Parathyroid adenoma (tissue), 2 donors: ENCODE measurements around the gene C2orf76.

Experiments used
- H2AFZ ChIP-seq: fragments of 300-600 bp; sonication (generic); one replicate; pipeline ENCODE4 v1.7.0; 2017; ENCODE audit warnings: antibody characterized with exemption, mild to moderate bottlenecking
- H3K27ac ChIP-seq: fragments of 300-600 bp; sonication (generic); one replicate; pipeline ENCODE4 v1.7.0; 2017
- H3K27me3 ChIP-seq: fragments of 300-600 bp; sonication (generic); one replicate; pipeline ENCODE4 v1.7.0; 2017; ENCODE audit warnings: low read length; ENCODE audit not compliant: control insufficient read depth, insufficient read depth
- H3K36me3 ChIP-seq: fragments of 300-600 bp; sonication (generic); one replicate; pipeline ENCODE4 v1.7.0; 2017; ENCODE audit warnings: low read length; ENCODE audit not compliant: control insufficient read depth, insufficient read depth
- H3K4me1 ChIP-seq: fragments of 300-600 bp; sonication (generic); one replicate; pipeline ENCODE4 v1.7.0; 2017; ENCODE audit warnings: control low read depth
- H3K4me2 ChIP-seq: fragments of 300-600 bp; sonication (generic); one replicate; pipeline ENCODE4 v1.7.0; 2017; ENCODE audit warnings: low read length
- H3K4me3 ChIP-seq: fragments of 300-600 bp; sonication (generic); one replicate; pipeline ENCODE4 v1.7.0; 2017; ENCODE audit warnings: low read depth, low read length
- H3K79me2 ChIP-seq: fragments of 300-600 bp; sonication (generic); one replicate; pipeline ENCODE4 v1.7.0; 2017; ENCODE audit warnings: control low read depth
- H3K9ac ChIP-seq: fragments of 300-600 bp; sonication (generic); one replicate; pipeline ENCODE4 v1.7.0; 2017; ENCODE audit warnings: mild to moderate bottlenecking
- H3K9me3 ChIP-seq: fragments of 300-600 bp; sonication (generic); one replicate; pipeline ENCODE4 v1.7.0; 2017; ENCODE audit warnings: low read length; ENCODE audit not compliant: control insufficient read depth
- TF ChIP-seq, protein P1 (sequence below): fragments of 300-600 bp; sonication (generic); IDR thresholded peaks from one replicate; pipeline ENCODE4 v1.7.0; 2017; ENCODE audit warnings: antibody characterized with exemption, mild to moderate bottlenecking
- donor health status: primary hyperparathyroidism.

Gene C2orf76

DNA sequence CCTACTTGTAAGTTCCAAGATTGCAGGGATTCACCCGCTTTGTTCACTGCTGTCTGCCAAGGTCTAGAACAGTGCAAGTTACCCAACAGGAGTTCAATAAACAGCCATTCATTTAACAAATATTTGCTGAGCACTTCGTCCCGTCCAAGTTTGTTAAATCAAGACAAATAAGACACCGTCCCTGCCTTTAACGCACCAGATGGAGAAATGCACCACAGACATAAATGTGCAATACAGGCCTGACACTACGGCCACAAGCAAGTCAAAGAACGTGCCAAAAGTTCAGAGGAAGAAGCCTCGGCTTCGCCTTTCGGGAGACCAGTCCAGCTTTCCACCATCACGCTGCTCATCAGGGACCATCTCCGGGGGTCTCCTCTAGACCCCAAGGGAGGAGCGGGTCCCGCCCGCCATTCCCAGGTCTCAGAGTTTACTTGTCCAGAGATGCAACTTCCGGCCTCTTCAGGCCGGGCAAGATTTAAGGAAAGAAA is 429 bp downstream of the C2orf76 start:
- TF ChIP-seq, protein P1, sequence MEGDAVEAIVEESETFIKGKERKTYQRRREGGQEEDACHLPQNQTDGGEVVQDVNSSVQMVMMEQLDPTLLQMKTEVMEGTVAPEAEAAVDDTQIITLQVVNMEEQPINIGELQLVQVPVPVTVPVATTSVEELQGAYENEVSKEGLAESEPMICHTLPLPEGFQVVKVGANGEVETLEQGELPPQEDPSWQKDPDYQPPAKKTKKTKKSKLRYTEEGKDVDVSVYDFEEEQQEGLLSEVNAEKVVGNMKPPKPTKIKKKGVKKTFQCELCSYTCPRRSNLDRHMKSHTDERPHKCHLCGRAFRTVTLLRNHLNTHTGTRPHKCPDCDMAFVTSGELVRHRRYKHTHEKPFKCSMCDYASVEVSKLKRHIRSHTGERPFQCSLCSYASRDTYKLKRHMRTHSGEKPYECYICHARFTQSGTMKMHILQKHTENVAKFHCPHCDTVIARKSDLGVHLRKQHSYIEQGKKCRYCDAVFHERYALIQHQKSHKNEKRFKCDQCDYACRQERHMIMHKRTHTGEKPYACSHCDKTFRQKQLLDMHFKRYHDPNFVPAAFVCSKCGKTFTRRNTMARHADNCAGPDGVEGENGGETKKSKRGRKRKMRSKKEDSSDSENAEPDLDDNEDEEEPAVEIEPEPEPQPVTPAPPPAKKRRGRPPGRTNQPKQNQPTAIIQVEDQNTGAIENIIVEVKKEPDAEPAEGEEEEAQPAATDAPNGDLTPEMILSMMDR: no peak

DNA sequence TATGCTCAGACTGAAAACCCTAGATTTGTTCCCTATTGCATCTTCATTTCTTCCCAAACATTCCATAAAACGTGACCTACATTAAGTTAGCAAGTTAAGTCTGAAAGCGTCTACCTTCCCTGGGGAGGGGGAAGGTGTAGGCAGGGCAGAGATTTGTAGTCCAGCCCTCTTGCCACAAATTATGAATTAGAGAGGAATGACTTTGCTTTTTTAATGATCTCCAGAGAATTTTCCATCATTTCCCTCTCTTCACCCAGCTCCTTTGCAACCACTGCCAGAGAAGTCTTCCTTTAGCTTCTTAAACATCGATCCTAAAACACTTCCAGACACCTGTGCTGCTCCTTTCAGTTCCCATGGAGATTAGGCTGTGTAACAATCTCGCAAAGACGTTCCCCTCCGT is 1.2 kb downstream of the C2orf76 start:
- Histone ChIP-seq H3K36me3 (no peaks in the 10 kb centered on the region), H2AFZ (peak overlapping the region; percentile 17), H3K4me3 (peak overlapping the region; percentile 94), H3K79me2 (peaks cover 27% of the 10 kb centered on the region), H3K4me2 (peak overlapping the region; percentile 93), H3K9me3 (no peaks in the 10 kb centered on the region), H3K9ac (peak overlapping the region; percentile 65), H3K27ac (peak overlapping the region; percentile 98), H3K27me3 (no peaks in the 10 kb centered on the region), H3K4me1 (peaks cover 32% of the 10 kb centered on the region)
- TF ChIP-seq, protein P1: no peak

More for the DNA sequence above, 429 bp downstream of the C2orf76 start:
- H3K4me3 ChIP-seq: peak overlapping the region; percentile 94
- peak overlapping the region; percentile 92 for H2AFZ ChIP-seq
- peaks cover 24% of the 10 kb centered on the region for H3K79me2 ChIP-seq
- H3K27me3 ChIP-seq: no peaks in the 10 kb centered on the region
- peak overlapping the region; percentile 93 for H3K4me2 ChIP-seq
- H3K9ac ChIP-seq: peak overlapping the region; percentile 65
- peaks cover 36% of the 10 kb centered on the region for H3K4me1 ChIP-seq
- H3K27ac ChIP-seq: peak overlapping the region; percentile 98
- no peaks in the 10 kb centered on the region for H3K36me3 ChIP-seq
- no peaks in the 10 kb centered on the region for H3K9me3 ChIP-seq

DNA sequence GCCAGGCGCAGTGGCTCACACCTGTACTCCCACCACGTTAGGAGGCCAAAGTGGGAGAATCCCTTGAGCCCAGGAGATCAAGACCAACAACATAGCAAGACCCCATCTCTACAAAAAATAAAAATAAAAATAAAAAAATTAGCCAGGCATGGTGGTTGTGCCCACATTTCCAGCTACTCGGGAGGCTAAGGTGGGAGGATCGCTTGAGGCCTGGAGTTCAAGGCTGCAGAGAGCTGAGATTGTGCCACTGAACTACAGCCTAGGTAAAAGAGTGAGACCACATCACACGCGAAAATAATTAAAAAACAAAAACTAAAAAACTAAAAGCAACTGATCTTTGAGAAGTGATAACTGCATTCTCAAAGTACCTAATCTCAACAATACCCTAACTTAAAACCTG is 1.8 kb downstream of the C2orf76 start:
- H2AFZ ChIP-seq: no peak overlapping the region
- peaks cover 30% of the 10 kb centered on the region for H3K79me2 ChIP-seq
- H3K27me3 ChIP-seq: no peaks in the 10 kb centered on the region
- H3K4me1 ChIP-seq: peaks cover 31% of the 10 kb centered on the region
- peak overlapping the region; percentile 93 for H3K4me2 ChIP-seq
- TF ChIP-seq, protein P1: no peak
- H3K27ac ChIP-seq: peak overlapping the region; percentile 98
- no peak overlapping the region for H3K9ac ChIP-seq
- H3K4me3 ChIP-seq: peak overlapping the region; percentile 94
- H3K36me3 ChIP-seq: no peaks in the 10 kb centered on the region
- H3K9me3 ChIP-seq: no peaks in the 10 kb centered on the region

DNA sequence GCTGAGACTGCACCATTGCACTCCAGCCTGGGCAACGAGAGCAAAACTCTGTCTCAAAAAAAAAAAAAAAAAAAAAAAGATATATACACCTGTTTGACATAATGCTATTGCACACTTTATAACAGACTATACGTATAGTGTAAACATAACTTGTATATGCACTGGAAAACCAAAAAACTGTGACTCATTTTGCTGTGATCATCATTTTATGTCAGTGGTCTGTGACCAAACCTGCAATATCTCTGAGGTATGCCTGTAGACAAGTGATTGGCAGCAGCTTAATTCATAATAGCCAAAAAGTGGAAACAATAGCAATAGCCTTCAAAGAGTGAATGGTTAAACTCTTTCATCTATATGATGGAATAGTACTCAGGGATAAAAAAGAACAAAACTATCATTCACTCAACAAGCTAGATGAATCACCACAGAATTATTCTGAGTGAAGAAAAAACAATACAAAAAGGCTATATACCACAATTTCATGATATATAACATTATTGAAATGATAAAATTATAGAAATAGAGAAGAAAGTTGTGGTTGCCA is 6.1 kb downstream of the C2orf76 start:
- Histone ChIP-seq H3K4me1 (peaks cover 37% of the 10 kb centered on the region), H3K79me2 (peaks cover 23% of the 10 kb centered on the region), H3K27me3 (no peaks in the 10 kb centered on the region), H3K4me2 (no peak overlapping the region), H3K9ac (no peak overlapping the region), H2AFZ (no peak overlapping the region), H3K27ac (no peak overlapping the region), H3K36me3 (no peaks in the 10 kb centered on the region), H3K9me3 (no peaks in the 10 kb centered on the region), H3K4me3 (no peak overlapping the region)
- TF ChIP-seq, protein P1: no peak

DNA sequence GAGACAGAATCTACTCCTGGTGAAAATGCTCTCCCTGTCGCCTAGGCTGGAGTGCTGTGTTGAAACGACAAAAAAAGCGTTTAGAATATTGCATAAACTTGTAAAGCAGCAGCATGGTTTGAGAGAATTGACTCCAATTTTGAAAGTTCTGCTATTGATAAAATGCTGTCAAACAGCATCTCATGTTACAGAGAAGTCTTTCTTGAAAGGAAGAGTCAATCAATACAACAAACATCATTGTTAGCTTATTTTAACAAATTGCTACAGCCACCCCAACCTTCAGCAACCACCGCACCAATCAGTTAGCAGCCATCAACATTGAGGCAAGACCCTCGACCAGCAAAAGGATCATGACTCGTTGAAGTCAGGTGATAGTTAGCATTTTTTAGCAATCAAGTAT is 6.9 kb downstream of the C2orf76 start:
- H3K27me3 ChIP-seq: no peaks in the 10 kb centered on the region
- TF ChIP-seq, protein P1: no peak

More for the DNA sequence above, 6.9 kb downstream of the C2orf76 start:
- Histone ChIP-seq H3K9ac (no peak overlapping the region), H3K4me1 (peaks cover 30% of the 10 kb centered on the region), H3K4me2 (peak overlapping the region; percentile 11), H3K4me3 (no peak overlapping the region), H3K79me2 (peaks cover 28% of the 10 kb centered on the region), H2AFZ (no peak overlapping the region), H3K27ac (no peak overlapping the region), H3K36me3 (no peaks in the 10 kb centered on the region), H3K9me3 (no peaks in the 10 kb centered on the region)
